Kidney glomerular epithelial cell (primary cell): Measurements from ENCODE around the gene PROSER3.
"Not testable (repeated sequence)": the region's sequence is repeated elsewhere in the genome, so short reads cannot be mapped to it uniquely, and the experiment has no call there.

Source experiments
- DNase-seq: peaks from one replicate; lab custom pipeline; 2025; lab: John Stamatoyannopoulos, UW

The PROSER3 gene

DNA sequence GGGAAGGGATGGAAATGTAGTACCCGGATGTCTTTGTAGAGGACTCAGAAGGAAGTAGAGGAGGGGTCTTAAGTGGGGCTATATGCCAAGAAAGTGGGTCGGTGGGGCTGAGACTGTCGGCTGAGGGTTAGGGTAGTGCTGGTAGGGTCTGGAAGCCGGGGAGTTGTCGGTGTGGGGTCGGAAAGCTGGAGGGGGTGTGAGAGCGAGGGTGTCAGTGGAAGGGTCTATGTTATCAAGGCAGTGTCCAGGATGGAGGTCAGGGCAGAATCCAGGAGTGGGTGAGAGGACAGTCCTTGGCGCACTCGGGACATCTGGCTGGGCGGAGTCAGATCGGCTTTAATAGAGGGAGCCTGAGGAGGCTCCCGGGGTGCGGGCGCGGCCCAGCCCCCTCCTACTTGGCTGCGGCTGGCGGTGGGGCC, 2.8 kb upstream of the PROSER3 start:
- DNase-seq: no peak

DNA sequence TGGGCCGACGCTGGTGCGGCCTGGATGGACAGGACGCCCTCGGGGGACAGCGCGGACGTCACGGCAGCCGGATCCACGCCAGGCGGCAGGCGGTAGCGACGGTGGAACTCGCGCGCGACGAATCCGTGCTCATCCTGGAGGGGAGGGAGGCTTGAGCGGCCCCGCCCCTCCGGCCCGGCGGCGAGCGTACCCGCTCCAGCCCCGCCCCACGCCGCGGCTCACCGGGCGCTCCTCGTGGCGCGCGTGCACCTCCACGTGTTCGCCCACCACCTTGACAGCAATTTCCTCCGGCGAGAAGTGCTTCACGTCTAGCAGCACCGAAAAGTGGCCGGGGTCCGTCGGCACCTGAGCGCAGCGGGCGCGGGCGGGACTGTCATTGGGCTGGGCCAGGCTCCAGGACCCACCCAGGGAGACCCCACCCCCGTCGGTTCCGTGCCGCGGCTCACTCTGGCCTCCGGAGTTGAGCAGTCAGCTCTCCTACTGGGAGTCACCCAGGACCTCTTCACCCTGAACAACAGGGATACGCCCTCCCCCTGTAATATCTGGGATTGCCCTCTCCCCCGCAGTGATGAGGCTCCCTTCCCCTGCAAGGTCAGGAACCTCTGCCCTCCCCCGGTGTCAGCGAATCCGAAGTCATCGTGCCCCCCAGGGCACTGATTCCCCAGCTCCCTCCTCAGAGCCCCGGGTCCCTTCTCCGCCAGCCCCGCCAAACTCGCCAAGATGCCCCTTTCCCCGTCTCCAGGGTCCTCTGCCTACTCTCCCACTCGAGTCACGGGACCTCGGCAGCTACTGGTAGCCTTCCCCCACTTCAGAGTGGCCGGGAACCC, 2.2 kb upstream of the PROSER3 start:
- no peak for DNase-seq

- no peak for DNase-seq
Observed at GRCh38 chr19:35756377-35757230, 1.4 kb upstream of the PROSER3 start, which contains the start of gene HSPB6. Gene HSPB6 (minus strand): TSS chr19:35757029. CDS start chr19:35757008, 21 bp downstream.

- peak; percentile 74 for DNase-seq
Observed at GRCh38 chr19:35757231-35757748, 686 bp upstream of the PROSER3 start.

DNA sequence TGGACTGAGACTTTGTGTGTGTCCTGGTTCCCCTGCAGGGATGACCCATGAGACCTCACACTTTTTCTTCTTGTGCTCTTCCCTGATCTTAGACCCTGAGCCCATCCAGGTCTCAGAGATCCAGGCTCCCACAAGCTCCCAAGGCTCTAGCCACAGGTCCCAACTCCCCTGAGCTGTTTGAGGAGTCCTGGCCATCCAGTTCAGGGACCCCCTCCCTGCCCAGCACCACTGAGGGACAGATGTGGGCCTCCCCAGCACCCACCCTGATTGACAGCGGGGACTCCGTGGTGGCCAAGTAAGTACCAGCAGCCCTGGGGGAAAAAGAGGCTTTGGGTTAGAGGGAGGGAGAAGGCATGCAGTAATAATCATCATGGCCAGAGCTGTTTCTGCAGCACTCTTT, 1.7 kb downstream of the PROSER3 start:
- DNase-seq: no peak

- DNase-seq: no peak
Observed at GRCh38 chr19:35760711-35761349, 2.9 kb downstream of the PROSER3 start.

- DNase-seq: no peak
Observed at GRCh38 chr19:35764432-35765315, 6.7 kb downstream of the PROSER3 start.

- DNase-seq: no peak
Observed at GRCh38 chr19:35766571-35767104, 8.7 kb downstream of the PROSER3 start.

- DNase-seq: peak; percentile 35
Observed at GRCh38 chr19:35767288-35768081, 9.5 kb downstream of the PROSER3 start.

DNA sequence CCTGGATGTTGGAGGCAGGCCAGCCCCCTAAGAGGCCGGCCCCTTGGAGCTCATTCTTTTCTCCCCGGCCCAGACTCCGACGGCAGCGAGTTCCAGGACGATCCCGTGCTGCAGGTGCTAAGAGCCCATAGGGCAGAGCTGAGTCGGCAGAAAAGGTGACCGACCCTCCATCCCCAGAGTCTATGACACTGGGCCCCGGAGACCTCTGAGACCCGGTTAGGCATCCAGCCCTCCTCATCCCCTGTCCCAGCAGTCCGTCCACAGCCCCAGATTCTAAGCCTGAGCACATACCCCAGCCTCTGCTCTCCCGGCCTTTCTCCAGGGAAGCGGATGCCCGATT, 10.1 kb downstream of the PROSER3 start:
- DNase-seq: no peak

DNA sequence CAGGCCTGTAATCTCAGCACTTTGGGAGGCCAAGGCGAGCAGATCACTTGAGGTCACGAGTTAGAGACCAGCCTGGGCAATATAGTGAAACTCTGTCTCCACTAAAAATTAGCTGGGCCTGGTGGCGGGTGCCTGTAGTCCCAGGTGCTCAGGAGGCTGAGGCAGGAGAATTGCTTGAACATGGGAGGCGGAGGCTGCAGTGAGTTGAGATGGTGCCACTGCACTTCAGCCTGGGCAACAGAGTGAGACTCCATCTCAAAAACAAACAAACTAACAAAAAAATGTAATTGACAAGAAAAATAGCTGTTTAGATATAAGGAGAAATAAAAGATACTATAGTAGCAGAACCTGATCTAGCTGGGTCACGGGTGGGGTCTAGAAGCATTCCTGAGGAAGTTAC, 14.4 kb downstream of the PROSER3 start:
- DNase-seq: not testable (repeated sequence)

DNA sequence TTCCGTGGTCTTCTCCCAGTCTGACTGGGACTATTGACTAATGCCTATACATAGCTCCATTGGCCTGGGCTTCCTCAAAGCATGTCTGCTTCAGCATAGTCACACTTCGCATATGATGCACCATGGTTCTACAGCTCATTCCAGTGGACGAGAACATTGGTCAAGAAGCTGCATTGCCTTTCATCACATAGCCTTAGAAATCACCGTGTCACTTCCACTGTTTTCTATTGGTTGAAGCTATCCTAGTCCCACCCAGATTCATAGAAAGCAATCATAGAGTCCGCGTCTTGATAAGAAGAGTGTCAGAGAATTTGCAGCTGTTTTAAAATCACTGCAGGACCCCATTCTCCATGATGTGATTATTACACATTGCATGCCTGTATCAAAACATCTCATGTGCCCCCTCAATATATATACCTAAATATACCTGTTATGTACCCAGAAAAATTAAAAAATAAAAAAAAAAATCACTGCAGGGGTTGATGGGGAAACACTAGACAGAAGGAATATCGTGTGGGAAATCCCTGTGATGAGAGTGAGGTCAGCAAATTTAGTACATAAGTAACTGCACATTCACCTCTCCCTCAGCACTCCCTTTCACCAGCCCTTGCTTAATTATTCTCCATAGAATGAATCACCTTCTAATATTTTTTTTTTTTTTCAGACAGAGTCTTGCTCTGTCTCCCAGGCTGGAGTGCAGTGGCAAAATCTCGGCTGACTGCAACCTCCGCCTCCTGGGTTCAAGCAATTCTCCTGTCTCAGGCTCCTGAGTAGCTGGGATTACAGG, 15.2 kb downstream of the PROSER3 start:
- peak; percentile 91 for DNase-seq

DNA sequence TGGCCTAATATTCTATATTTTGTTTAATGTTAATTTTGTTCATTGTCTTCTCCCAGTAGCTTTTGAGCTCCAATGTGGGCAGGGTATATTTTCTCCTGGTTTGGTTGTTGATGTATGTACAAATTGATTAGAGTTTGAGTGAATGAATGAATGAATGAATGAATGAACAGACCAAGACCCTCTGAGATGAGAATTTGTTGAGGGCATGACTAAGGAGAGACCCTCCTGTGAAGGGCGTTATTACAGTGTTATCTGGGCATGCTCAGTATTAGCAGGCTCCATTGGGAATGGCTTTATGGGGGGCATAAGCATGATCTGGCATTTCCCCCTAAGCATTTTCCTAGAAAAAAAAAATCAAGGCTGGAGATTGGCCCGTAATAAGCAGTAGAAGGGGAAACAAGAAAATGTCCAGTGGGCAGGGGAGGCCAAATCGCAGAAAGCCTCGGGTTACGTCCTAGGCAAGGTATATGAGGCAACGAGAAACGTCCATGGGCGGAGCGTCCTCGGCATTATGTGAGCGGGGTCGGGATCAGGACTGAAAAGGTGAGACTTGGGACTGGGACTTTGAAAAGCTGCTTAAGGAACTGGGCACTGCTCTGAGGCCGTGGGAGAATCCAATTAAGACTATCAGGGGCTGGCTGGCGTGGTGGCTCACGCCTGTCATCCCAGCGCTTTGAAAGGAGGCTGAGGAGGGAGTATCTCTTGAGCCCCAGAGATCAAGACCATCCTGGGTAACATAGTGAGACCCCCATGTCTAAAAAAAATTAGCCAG, 16.5 kb downstream of the PROSER3 start:
- no peak for DNase-seq

DNA sequence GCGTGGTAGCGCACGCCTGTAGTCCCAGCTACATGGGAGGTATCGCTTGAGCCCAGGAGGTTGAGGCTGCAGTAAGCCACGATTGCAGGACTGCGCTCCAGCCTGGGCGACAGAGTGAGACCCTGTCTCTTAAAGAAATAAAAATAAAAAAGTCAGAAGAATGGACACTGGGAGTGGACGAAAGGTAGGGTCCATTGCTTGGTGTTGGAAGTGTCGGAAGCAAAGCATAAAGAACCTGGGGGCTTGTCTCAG, 17.0 kb downstream of the PROSER3 start:
- no peak for DNase-seq

DNA sequence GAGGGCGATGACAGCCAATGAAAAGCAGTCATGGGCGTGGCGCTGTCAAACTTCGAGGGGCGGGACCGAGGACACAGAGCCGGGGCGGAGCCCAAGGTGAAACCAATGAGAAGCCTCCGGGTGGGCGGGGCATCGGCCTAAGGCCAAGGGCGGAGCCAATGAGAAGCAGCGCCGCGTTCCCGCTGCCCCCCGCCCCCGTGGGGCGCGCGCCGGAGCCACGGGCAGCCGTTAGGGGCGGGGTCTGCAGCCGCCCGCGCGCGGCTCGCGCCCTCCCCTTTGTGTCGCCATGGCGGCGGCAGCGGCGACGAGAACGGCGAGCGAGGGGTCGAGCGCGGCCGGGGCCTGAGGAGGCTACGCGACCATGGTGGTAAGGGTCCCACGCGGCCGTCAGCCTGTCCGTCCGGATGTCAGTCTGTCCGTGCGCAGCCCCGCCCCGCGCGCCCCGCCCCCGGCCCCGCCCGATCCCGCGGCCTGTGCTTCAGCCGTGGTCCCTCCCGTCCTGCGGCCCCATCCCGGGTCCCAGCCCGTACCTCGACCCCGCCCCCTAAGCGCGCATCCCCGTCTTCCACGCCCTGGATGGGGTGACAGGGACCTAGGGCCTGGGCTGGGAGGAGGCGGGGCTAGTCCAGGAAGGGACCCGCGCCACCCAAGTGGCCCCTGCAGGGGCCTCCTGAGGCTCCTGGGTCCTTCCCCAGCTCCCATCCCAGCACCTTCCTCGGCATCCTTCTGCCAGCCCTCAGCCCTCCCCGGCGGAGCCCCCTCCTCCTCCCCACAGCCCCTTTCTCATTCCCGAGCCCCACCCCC, 17.5 kb downstream of the PROSER3 start, which contains the start of gene ARHGAP33:
Gene ARHGAP33 (plus strand): TSS at position 267 of the 804 bp plus-strand sequence. CDS start 95 bp downstream, at position 362.
- DNase-seq: peak; percentile 96

GRCh38 chr19:35776102-35776788, 18.3 kb downstream of the PROSER3 start:
- DNase-seq: no peak
